HG03103 (cell line): Measurements from ENCODE around the gene ADRA2A.

Experiments used
- ATAC-seq: cut with Tn5 transposase; IDR thresholded peaks from one replicate; pipeline ENCODE4 v1.9.1; 2021; ENCODE audit warnings: low read depth; ENCODE audit not compliant: unreplicated experiment

The ADRA2A gene

GRCh38 chr10:111083222-111084095 is 6.6 kb downstream of the ADRA2A start:
- ATAC-seq: no peak

GRCh38 chr10:111084366-111085255 is 7.8 kb downstream of the ADRA2A start:
- ATAC-seq: no peak

GRCh38 chr10:111085690-111086353 is 9.0 kb downstream of the ADRA2A start:
- ATAC-seq: no peak

GRCh38 chr10:111086574-111086973 is 9.7 kb downstream of the ADRA2A start:
- no peak for ATAC-seq

- ATAC-seq: no peak
Measured at GRCh38 chr10:111087331-111087756, 10.5 kb downstream of the ADRA2A start.

GRCh38 chr10:111087968-111088505 is 11.2 kb downstream of the ADRA2A start:
- no peak for ATAC-seq

- ATAC-seq: no peak
Measured at GRCh38 chr10:111089293-111089692, 12.5 kb downstream of the ADRA2A start.

- ATAC-seq: no peak
Measured at GRCh38 chr10:111091833-111092232, 15.0 kb downstream of the ADRA2A start.

GRCh38 chr10:111093741-111094380 is 17.0 kb downstream of the ADRA2A start:
- ATAC-seq: no peak

GRCh38 chr10:111098679-111099437 is 22.0 kb downstream of the ADRA2A start:
- no peak for ATAC-seq

GRCh38 chr10:111100198-111100597 is 23.4 kb downstream of the ADRA2A start:
- no peak for ATAC-seq

- ATAC-seq: no peak
Measured at GRCh38 chr10:111101796-111102195, 25.0 kb downstream of the ADRA2A start.

- no peak for ATAC-seq
Measured at GRCh38 chr10:111102359-111102837, 25.6 kb downstream of the ADRA2A start.

- no peak for ATAC-seq
Measured at GRCh38 chr10:111103196-111103840, 26.5 kb downstream of the ADRA2A start.

- no peak for ATAC-seq
Measured at GRCh38 chr10:111104811-111105210, 28.0 kb downstream of the ADRA2A start.

GRCh38 chr10:111106081-111106480 is 29.3 kb downstream of the ADRA2A start:
- ATAC-seq: no peak

- no peak for ATAC-seq
Measured at GRCh38 chr10:111107023-111107422, 30.2 kb downstream of the ADRA2A start.

GRCh38 chr10:111107846-111108245 is 31.0 kb downstream of the ADRA2A start:
- no peak for ATAC-seq

GRCh38 chr10:111108441-111108840 is 31.6 kb downstream of the ADRA2A start:
- no peak for ATAC-seq
